OCI-LY7 (cell line): ENCODE measurements around the gene AS3MT. TPM values are rescaled to one million over a fixed set of nuclear protein-coding genes. Genes with fewer than 3 reads are reported as not detected.
A peak's percentile ranks its signal among the peaks of the same experiment; 100 is the strongest.

Experiments used
- BruUV-seq: library from RNA; stranded (reverse); fragments of 400-500 nt; replicated peaks from 2 replicates; lab custom pipeline; 2021; lab: Mats Ljungman, UMichigan
- CTCF ChIA-PET: fragments of 300-600 bp; sonication (Branson Sonifier 250); formaldehyde crosslinking; loops from one replicate; lab custom pipeline; 2022; ENCODE audit warnings: antibody characterized with exemption; ENCODE audit not compliant: unreplicated experiment; lab: Charles Lee
- POLR2A ChIA-PET: fragments of 300-600 bp; sonication (Branson Sonifier 250); formaldehyde crosslinking; loops from one replicate; lab custom pipeline; 2022; ENCODE audit warnings: antibody characterized with exemption; lab: Charles Lee
- DNase-seq: peaks from one replicate; pipeline ENCODE4 v3.0.0-alpha.2; 2015; ENCODE audit warnings: low spot score
- H2AFZ ChIP-seq: fragments of 200-600 bp; sonication (generic), shearing (Covaris generic); 2 replicates; pipeline ENCODE4 v1.6.1; 2014; ENCODE audit warnings: mild to moderate bottlenecking, antibody characterized with exemption, low read length, moderate library complexity
- H3K27ac ChIP-seq: fragments of 200-600 bp; sonication (generic); 2 replicates; pipeline ENCODE4 v1.5.1; 2014; ENCODE audit warnings: mixed run types, low read depth, mild to moderate bottlenecking, moderate library complexity, low read length, inconsistent platforms; ENCODE audit not compliant: poor library complexity, severe bottlenecking
- H3K36me3 ChIP-seq: fragments of 200-600 bp; sonication (generic); 2 replicates; pipeline ENCODE4 v1.6.1; 2014; ENCODE audit warnings: mild to moderate bottlenecking, antibody characterized with exemption, low read length, moderate library complexity, mixed read lengths; ENCODE audit not compliant: insufficient read depth
- H3K4me1 ChIP-seq: fragments of 200-600 bp; sonication (generic); 2 replicates; pipeline ENCODE4 v1.5.1; 2014; ENCODE audit warnings: mild to moderate bottlenecking, low read length; ENCODE audit not compliant: insufficient read depth, poor library complexity, severe bottlenecking
- H3K4me2 ChIP-seq: fragments of 200-600 bp; sonication (generic); 2 replicates; pipeline ENCODE4 v1.6.1; 2014; ENCODE audit warnings: mild to moderate bottlenecking, low read length
- H3K4me3 ChIP-seq: fragments of 200-600 bp; sonication (generic); 2 replicates; pipeline ENCODE4 v1.5.1; 2014; ENCODE audit warnings: mild to moderate bottlenecking, low read depth, low read length; ENCODE audit not compliant: poor library complexity, severe bottlenecking
- H3K79me2 ChIP-seq: fragments of 200-600 bp; sonication (generic); 2 replicates; pipeline ENCODE4 v1.6.1; 2016; ENCODE audit warnings: low read depth, mild to moderate bottlenecking, low read length, moderate library complexity, mixed read lengths; ENCODE audit not compliant: insufficient read depth
- H3K9me2 ChIP-seq: fragments of 200-600 bp; sonication (generic); 2 replicates; pipeline ENCODE4 v1.6.1; 2016; ENCODE audit warnings: mild to moderate bottlenecking, low read length, mixed read lengths; ENCODE audit not compliant: insufficient read depth
- H3K9me3 ChIP-seq: fragments of 200-600 bp; sonication (generic); 2 replicates; pipeline ENCODE4 v1.6.1; 2014; ENCODE audit warnings: mild to moderate bottlenecking, mixed run types, low read length, mixed read lengths
- H4K20me1 ChIP-seq: fragments of 200-600 bp; sonication (generic); 2 replicates; pipeline ENCODE4 v1.6.1; 2014; ENCODE audit warnings: mild to moderate bottlenecking, antibody characterized with exemption, low read length, moderate library complexity, mixed read lengths; ENCODE audit not compliant: insufficient read depth
- CTCF ChIP-seq: fragments of 200-600 bp; sonication (generic); conservative IDR thresholded peaks from 2 replicates; pipeline ENCODE4 v1.5.1; 2014; ENCODE audit warnings: mild to moderate bottlenecking, antibody characterized with exemption, low read length, moderate library complexity, mixed read lengths
- EZH2phosphoT487 ChIP-seq: fragments of 200-600 bp; sonication (generic); IDR thresholded peaks from 2 replicates; pipeline ENCODE4 v1.6.1; 2018; ENCODE audit warnings: low read depth, borderline replicate concordance, mild to moderate bottlenecking, mixed run types, antibody characterized with exemption, low read length, moderate library complexity, mixed read lengths
- intact Hi-C: fragments of 100-400 bp; cut with micrococcal nuclease; formaldehyde crosslinking; loops from one replicate; pipeline ENCODE4 v1.10.0; 2022; ENCODE audit not compliant: unreplicated experiment
- total RNA-seq, 2 experiments: library from RNA; depleted of rRNA in 1 of 2; stranded (reverse); fragments of >200 nt in 1 of 2; shearing (Covaris generic) in 1 of 2; gene quantifications; 2 replicates each; pipeline ENCODE4 v1.2.3, GENCODE V29; 2014 to 2022

Gene AS3MT
- total RNA-seq, 2 experiments from 2014 or later, result not detected

GRCh38 chr10:102919992-102920739 is 50.9 kb downstream of the AS3MT start:
- peaks cover 33% of the 10 kb centered on the region for H3K4me1 ChIP-seq

GRCh38 chr10:102923601-102924000 is 54.3 kb downstream of the AS3MT start:
- no peaks in the 10 kb centered on the region for H3K36me3 ChIP-seq
- H3K27ac ChIP-seq, result no peak overlapping the region
- no peaks in the 10 kb centered on the region for H4K20me1 ChIP-seq
- intact Hi-C loops, result no loop called here
- no peak for TF ChIP-seq EZH2phosphoT487
- TF ChIP-seq CTCF, result no peak
- ChIA-PET POLR2A (interaction anchor here (0.6 kb wide), 1 partner anchor 50 kb away, joined by 3 read pairs; no protein-coding TSS in a partner anchor), CTCF (no interaction called here)
- 0 out of 2 replicates have a peak overlapping the region, but pooled peaks have one; percentile 4 for H3K4me2 ChIP-seq
- H3K79me2 ChIP-seq, result no peaks in the 10 kb centered on the region
- H3K9me3 ChIP-seq, result no peaks in the 10 kb centered on the region
- H3K9me2 ChIP-seq, result no peaks in the 10 kb centered on the region
- no peak overlapping the region for H2AFZ ChIP-seq
- no peak for DNase-seq
- peaks cover 29% of the 10 kb centered on the region for H3K4me1 ChIP-seq
- no peak overlapping the region for H3K4me3 ChIP-seq
- BruUV-seq, result no TSS peak

More at GRCh38 chr10:102919992-102920739, 50.9 kb downstream of the AS3MT start:
- TSS peak; percentile 40 for BruUV-seq
- Histone ChIP-seq H3K27ac (no peak overlapping the region), H3K36me3 (no peaks in the 10 kb centered on the region), H3K4me3 (peak overlapping the region; percentile 96), H3K4me2 (peak overlapping the region; percentile 79), H2AFZ (no peak overlapping the region), H3K9me3 (no peaks in the 10 kb centered on the region), H3K79me2 (no peaks in the 10 kb centered on the region), H3K9me2 (no peaks in the 10 kb centered on the region), H4K20me1 (no peaks in the 10 kb centered on the region)
- CTCF ChIA-PET, result no interaction called here
- intact Hi-C loops, result loop anchor here (2.0 to 5.0 kb wide), 4 partner anchors 272 to 562 kb away; partner anchors contain the start of genes ATP5MK, NT5C2 and PDCD11
- no peak for TF ChIP-seq CTCF
- no peak for TF ChIP-seq EZH2phosphoT487
- POLR2A ChIA-PET, result interaction anchor here (0.6 to 1.1 kb wide), 6 partner anchors 9 to 459 kb away, joined by 3 to 5 read pairs (median 4); no protein-coding TSS in a partner anchor
- no peak for DNase-seq

- intact Hi-C loops, result no loop called here
- Histone ChIP-seq H3K4me2 (no peak overlapping the region), H3K4me1 (no peaks in the 10 kb centered on the region), H3K36me3 (no peaks in the 10 kb centered on the region), H2AFZ (no peak overlapping the region), H3K9me2 (no peaks in the 10 kb centered on the region), H3K9me3 (no peaks in the 10 kb centered on the region), H3K4me3 (no peak overlapping the region), H3K79me2 (no peaks in the 10 kb centered on the region), H4K20me1 (no peaks in the 10 kb centered on the region), H3K27ac (no peak overlapping the region)
- TF ChIP-seq CTCF (no peak), EZH2phosphoT487 (no peak)
- ChIA-PET CTCF (no interaction called here), POLR2A (interaction anchor here (0.6 kb wide), 1 partner anchor 1019 kb away, joined by 3 read pairs; no protein-coding TSS in a partner anchor)
- no peak for DNase-seq
- BruUV-seq, result no TSS peak
Observed at GRCh38 chr10:102926842-102927241, 57.6 kb downstream of the AS3MT start.
